ENCODE data around the gene CD200. TPM values are rescaled to one million over a fixed set of nuclear protein-coding genes. Genes with fewer than 3 reads are reported as not detected.

CD200 gene
- total RNA-seq, 2 donors from 2014 or later, result 49.2 to 58.6 TPM

DNA sequence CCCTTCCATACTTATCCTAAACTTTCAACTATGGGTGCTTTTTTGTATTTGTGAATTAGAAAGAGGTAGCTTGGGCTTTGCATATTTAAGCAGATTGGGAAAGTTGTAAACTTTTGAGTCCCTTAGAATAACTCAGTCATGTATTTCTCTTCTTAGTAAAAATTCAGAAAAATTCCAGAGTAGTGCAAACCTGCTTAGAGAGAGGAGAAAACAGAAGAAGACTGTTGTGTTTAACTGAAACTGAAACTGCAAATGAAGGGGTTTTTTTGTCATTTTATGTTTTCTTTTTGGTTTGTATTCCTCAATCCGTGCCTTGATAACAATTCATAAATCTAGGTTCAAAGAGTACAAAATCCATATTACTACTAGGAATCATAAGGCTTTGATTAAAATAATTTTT is 31.3 kb downstream of the CD200 start:
- H3K36me3 Mint-ChIP-seq (ENCODE audit: low read depth), result peaks cover 48% of the 10 kb centered on the region
- no peaks in the 10 kb centered on the region for H3K27me3 Mint-ChIP-seq (ENCODE audit: insufficient read depth)
- no peak for DNase-seq
- no peak overlapping the region for H3K4me3 Mint-ChIP-seq
- no peak overlapping the region for H3K27ac ChIP-seq (ENCODE audit: low read depth, low read length)
- H3K27ac Mint-ChIP-seq, result peak overlapping the region; percentile 0
- H3K27me3 ChIP-seq (ENCODE audit: control insufficient read depth, insufficient read depth, low read length, poor library complexity, severe bottlenecking), result no peaks in the 10 kb centered on the region
- H3K9me3 Mint-ChIP-seq, result no peaks in the 10 kb centered on the region
- no peak overlapping the region for H3K4me3 ChIP-seq (ENCODE audit: low read length)
- TF ChIP-seq, protein P1, sequence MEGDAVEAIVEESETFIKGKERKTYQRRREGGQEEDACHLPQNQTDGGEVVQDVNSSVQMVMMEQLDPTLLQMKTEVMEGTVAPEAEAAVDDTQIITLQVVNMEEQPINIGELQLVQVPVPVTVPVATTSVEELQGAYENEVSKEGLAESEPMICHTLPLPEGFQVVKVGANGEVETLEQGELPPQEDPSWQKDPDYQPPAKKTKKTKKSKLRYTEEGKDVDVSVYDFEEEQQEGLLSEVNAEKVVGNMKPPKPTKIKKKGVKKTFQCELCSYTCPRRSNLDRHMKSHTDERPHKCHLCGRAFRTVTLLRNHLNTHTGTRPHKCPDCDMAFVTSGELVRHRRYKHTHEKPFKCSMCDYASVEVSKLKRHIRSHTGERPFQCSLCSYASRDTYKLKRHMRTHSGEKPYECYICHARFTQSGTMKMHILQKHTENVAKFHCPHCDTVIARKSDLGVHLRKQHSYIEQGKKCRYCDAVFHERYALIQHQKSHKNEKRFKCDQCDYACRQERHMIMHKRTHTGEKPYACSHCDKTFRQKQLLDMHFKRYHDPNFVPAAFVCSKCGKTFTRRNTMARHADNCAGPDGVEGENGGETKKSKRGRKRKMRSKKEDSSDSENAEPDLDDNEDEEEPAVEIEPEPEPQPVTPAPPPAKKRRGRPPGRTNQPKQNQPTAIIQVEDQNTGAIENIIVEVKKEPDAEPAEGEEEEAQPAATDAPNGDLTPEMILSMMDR (conservative IDR thresholded peaks at IDR 0.05), result no peak
- peaks cover 44% of the 10 kb centered on the region for H3K36me3 ChIP-seq (ENCODE audit: control insufficient read depth, insufficient read depth, low read length)
- peaks cover 20% of the 10 kb centered on the region for H3K4me1 Mint-ChIP-seq
- H3K9me3 ChIP-seq (ENCODE audit: control insufficient read depth, low read length), result no peaks in the 10 kb centered on the region
- no CpG with 5 or more reads among the region's 1 CpG for WGBS, 2 experiments (ENCODE audit: insufficient coverage in 1 of 2, insufficient read length in 1 of 2)
- H3K9ac ChIP-seq (ENCODE audit: extremely low read depth, low read length, poor library complexity, severe bottlenecking), result no peak overlapping the region
- H3K4me1 ChIP-seq (ENCODE audit: control insufficient read depth, insufficient read depth, low read length), result peaks cover 4% of the 10 kb centered on the region

DNA sequence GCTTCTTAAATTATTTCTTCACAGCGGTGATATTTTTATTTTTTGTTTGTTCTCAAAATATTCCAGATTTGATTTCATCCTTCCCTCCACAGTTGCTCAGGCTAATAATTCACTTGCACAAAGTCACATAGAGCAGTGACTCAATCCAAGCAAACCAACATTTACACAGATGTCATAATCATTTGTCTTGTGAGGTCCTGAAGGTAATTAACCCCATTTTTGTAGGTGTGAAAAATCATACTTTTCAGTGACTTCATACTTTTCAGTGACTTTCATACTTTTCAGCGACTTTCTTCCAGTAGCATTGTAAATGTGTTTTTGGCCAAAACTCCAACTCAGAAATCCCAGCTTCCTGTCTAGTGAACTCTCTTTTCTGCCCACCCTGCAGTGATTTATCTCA is 32.1 kb downstream of the CD200 start:
- Mint-ChIP-seq H3K27me3 (ENCODE audit: insufficient read depth) (no peaks in the 10 kb centered on the region), H3K36me3 (ENCODE audit: low read depth) (peaks cover 45% of the 10 kb centered on the region), H3K27ac (peak overlapping the region; percentile 0), H3K9me3 (no peaks in the 10 kb centered on the region), H3K4me3 (no peak overlapping the region), H3K4me1 (peaks cover 20% of the 10 kb centered on the region)
- Histone ChIP-seq H3K36me3 (ENCODE audit: control insufficient read depth, insufficient read depth, low read length) (peaks cover 44% of the 10 kb centered on the region), H3K27ac (ENCODE audit: low read depth, low read length) (no peak overlapping the region), H3K9me3 (ENCODE audit: control insufficient read depth, low read length) (no peaks in the 10 kb centered on the region), H3K27me3 (ENCODE audit: control insufficient read depth, insufficient read depth, low read length, poor library complexity, severe bottlenecking) (no peaks in the 10 kb centered on the region), H3K9ac (ENCODE audit: extremely low read depth, low read length, poor library complexity, severe bottlenecking) (no peak overlapping the region), H3K4me3 (ENCODE audit: low read length) (no peak overlapping the region), H3K4me1 (ENCODE audit: control insufficient read depth, insufficient read depth, low read length) (peaks cover 4% of the 10 kb centered on the region)
- no peak for DNase-seq
- TF ChIP-seq, protein P1 (conservative IDR thresholded peaks at IDR 0.05), result no peak
- 80 to 89% methylated on average over 1 to 2 of the region's 2 CpGs for WGBS, 2 experiments (ENCODE audit: insufficient coverage in 1 of 2, insufficient read length in 1 of 2)

DNA sequence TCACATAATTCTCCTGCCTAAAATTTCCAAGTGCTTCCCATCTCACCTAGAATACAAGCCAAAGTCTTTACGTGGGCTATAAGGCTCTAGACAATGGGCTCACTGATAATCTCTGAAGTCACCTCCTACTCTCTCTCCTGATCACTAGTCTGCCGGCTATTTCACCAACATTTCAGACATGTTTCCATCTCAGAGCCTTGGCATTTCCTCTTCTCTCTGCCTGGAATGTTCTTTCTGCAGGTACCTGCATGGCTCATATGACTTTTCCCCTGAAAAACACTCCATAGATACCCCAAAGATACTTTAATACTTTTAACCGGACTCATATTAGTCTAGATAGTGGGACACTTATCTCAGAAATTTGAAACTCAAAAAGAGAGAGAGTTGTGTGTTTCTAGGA is 32.7 kb downstream of the CD200 start:
- Histone ChIP-seq H3K27ac (ENCODE audit: low read depth, low read length) (no peak overlapping the region), H3K4me1 (ENCODE audit: control insufficient read depth, insufficient read depth, low read length) (peaks cover 4% of the 10 kb centered on the region), H3K36me3 (ENCODE audit: control insufficient read depth, insufficient read depth, low read length) (peaks cover 41% of the 10 kb centered on the region), H3K9me3 (ENCODE audit: control insufficient read depth, low read length) (no peaks in the 10 kb centered on the region), H3K4me3 (ENCODE audit: low read length) (no peak overlapping the region), H3K9ac (ENCODE audit: extremely low read depth, low read length, poor library complexity, severe bottlenecking) (no peak overlapping the region), H3K27me3 (ENCODE audit: control insufficient read depth, insufficient read depth, low read length, poor library complexity, severe bottlenecking) (no peaks in the 10 kb centered on the region)
- WGBS, 2 experiments (ENCODE audit: insufficient coverage in 1 of 2, insufficient read length in 1 of 2), result 81 to 83% methylated on average over 2 to 3 of the region's 3 CpGs
- no peak for DNase-seq
- Mint-ChIP-seq H3K27me3 (ENCODE audit: insufficient read depth) (no peaks in the 10 kb centered on the region), H3K4me1 (peaks cover 18% of the 10 kb centered on the region), H3K4me3 (no peak overlapping the region), H3K27ac (peak overlapping the region; percentile 40), H3K36me3 (ENCODE audit: low read depth) (peaks cover 43% of the 10 kb centered on the region), H3K9me3 (no peaks in the 10 kb centered on the region)
- TF ChIP-seq, protein P1 (conservative IDR thresholded peaks at IDR 0.05), result no peak

All from endodermal cell (in vitro differentiated cells).